Esophagus muscularis mucosa (tissue), 3 donors: ENCODE data around the gene C3orf70.

Source experiments
- CTCF ChIP-seq, 3 experiments: fragments of 200-600 bp in 2 of 3; fragments of 450-650 bp in 1 of 3; sonication (generic) in 2 of 3; IDR thresholded peaks; one replicate each; pipeline ENCODE4 v1.5.1; 2017 to 2019; ENCODE audit warnings: antibody characterized with exemption in 3 of 3, mild to moderate bottlenecking in 2 of 3, moderate library complexity in 1 of 3
- POLR2A ChIP-seq: fragments of 450-650 bp; IDR thresholded peaks from one replicate; pipeline ENCODE4 v1.6.1; 2017; ENCODE audit warnings: antibody characterized with exemption, moderate library complexity, mild to moderate bottlenecking, low read depth
- POLR2AphosphoS5 ChIP-seq, 2 donors: sonication (generic); formaldehyde crosslinking; IDR thresholded peaks; one replicate each; pipeline ENCODE4 v1.6.1; 2017; ENCODE audit warnings: antibody characterized with exemption in 2 of 2

- TF ChIP-seq CTCF (IDR thresholded peaks at IDR 0.05) (no peak), POLR2A (no peak), POLR2AphosphoS5 (IDR thresholded peaks at IDR 0.05) (no peak)
Observed at GRCh38 chr3:185057829-185058228, 95.0 kb downstream of the C3orf70 start.
